SK-N-SH (cell line): ENCODE results near the gene TPRG1. TPM values are rescaled to one million over a fixed set of nuclear protein-coding genes. Genes with fewer than 3 reads are reported as not detected.

Experiments used
- CTCF ChIA-PET: fragments of 300-600, 350-600 bp; formaldehyde crosslinking; extraction: SDS; loops from one replicate; lab custom pipeline; 2021; lab: Yijun Ruan, JAX
- POLR2A ChIA-PET: fragments of 350-600 bp; sonication (Branson Sonifier 250); formaldehyde crosslinking; extraction: SDS; loops from one replicate; lab custom pipeline; 2020; ENCODE audit warnings: antibody characterized with exemption, inconsistent platforms; lab: Yijun Ruan, JAX
- DNase-seq: peaks from one replicate; pipeline ENCODE4 v3.0.0; 2012
- H2AFZ ChIP-seq: fragments of 200-600 bp; sonication (generic); 2 replicates; pipeline ENCODE4 v1.8.1; 2016; ENCODE audit warnings: antibody characterized with exemption, mild to moderate bottlenecking, low read depth
- H3F3A ChIP-seq: fragments of 200-600 bp; sonication (generic); replicated peaks from 2 replicates; pipeline ENCODE3; 2016; ENCODE audit warnings: antibody characterized with exemption, mild to moderate bottlenecking; ENCODE audit not compliant: insufficient read depth
- H3K27ac ChIP-seq, 2 experiments: fragments of 200-500 bp in 1 of 2; fragments of 200-600 bp in 1 of 2; sonication (Bioruptor generic) in 1 of 2; sonication (generic), shearing (Covaris generic) in 1 of 2; 2 replicates each; pipeline versions ENCODE4 v1.5.1 to v1.6.1; 2014 to 2016; ENCODE audit warnings: low read depth in 2 of 2, inconsistent platforms in 1 of 2, low read length in 1 of 2, mild to moderate bottlenecking in 1 of 2, mixed read lengths in 1 of 2
- H3K27me3 ChIP-seq: fragments of 200-600 bp; sonication (generic), shearing (Covaris generic); 2 replicates; pipeline ENCODE4 v1.6.1; 2016; ENCODE audit warnings: mixed run types; ENCODE audit not compliant: insufficient read depth
- H3K36me3 ChIP-seq, 2 experiments: fragments of 200-500 bp in 1 of 2; fragments of 200-600 bp in 1 of 2; sonication (Bioruptor generic) in 1 of 2; sonication (generic) in 1 of 2; replicated peaks in 1 of 2; 2 replicates each; pipeline versions ENCODE3 to v1.5.1; 2014 to 2016; ENCODE audit warnings: low read length in 1 of 2, mild to moderate bottlenecking in 1 of 2; ENCODE audit not compliant: insufficient read depth in 2 of 2, control insufficient read depth in 1 of 2
- H3K4me1 ChIP-seq, 2 experiments: fragments of 200-500 bp in 1 of 2; fragments of 200-600 bp in 1 of 2; sonication (Bioruptor generic) in 1 of 2; sonication (generic), shearing (Covaris generic) in 1 of 2; 2 replicates each; pipeline versions ENCODE4 v1.5.1 to v1.6.1; 2014 to 2016; ENCODE audit warnings: low read depth in 1 of 2, low read length in 1 of 2, mixed run types in 1 of 2; ENCODE audit not compliant: insufficient read depth in 2 of 2, control insufficient read depth in 1 of 2
- H3K4me2 ChIP-seq: fragments of 200-600 bp; sonication (generic), shearing (Covaris generic); 2 replicates; pipeline ENCODE4 v1.6.1; 2017; ENCODE audit warnings: mixed run types
- H3K4me3 ChIP-seq, 2 experiments: fragments of 200-500 bp in 1 of 2; fragments of 200-600 bp in 1 of 2; sonication (Bioruptor generic) in 1 of 2; sonication (generic), shearing (Covaris generic) in 1 of 2; 2 replicates each; pipeline versions ENCODE4 v1.5.1 to v1.8.1; 2014 to 2016; ENCODE audit warnings: low read depth in 2 of 2, inconsistent platforms in 1 of 2, low read length in 1 of 2, mild to moderate bottlenecking in 1 of 2, mixed read lengths in 1 of 2, moderate library complexity in 1 of 2
- H3K79me2 ChIP-seq: fragments of 200-600 bp; sonication (generic); 2 replicates; pipeline ENCODE4 v1.8.1; 2017; ENCODE audit warnings: mild to moderate bottlenecking; ENCODE audit not compliant: insufficient read depth
- H3K9ac ChIP-seq: fragments of 200-600 bp; sonication (generic); 2 replicates; pipeline ENCODE4 v1.6.1; 2017; ENCODE audit warnings: mixed run types
- H3K9me2 ChIP-seq: fragments of 200-600 bp; sonication (generic); 2 replicates; pipeline ENCODE4 v1.6.1; 2017; ENCODE audit warnings: mixed run types
- H3K9me3 ChIP-seq: fragments of 200-600 bp; sonication (generic); 2 replicates; pipeline ENCODE4 v1.6.1; 2017; ENCODE audit warnings: mixed run types, mild to moderate bottlenecking, moderate library complexity
- H4K20me1 ChIP-seq: fragments of 200-600 bp; sonication (generic); 2 replicates; pipeline ENCODE4 v1.6.1; 2017; ENCODE audit warnings: mild to moderate bottlenecking, mixed run types; ENCODE audit not compliant: insufficient read depth
- CHD2 ChIP-seq: fragments of 150-350 bp; IDR thresholded peaks from 2 replicates; pipeline ENCODE4 v1.6.1; 2018; ENCODE audit warnings: low read length; ENCODE audit not compliant: partially characterized antibody
- CTCF ChIP-seq: fragments of 200-600 bp; sonication (generic); IDR thresholded peaks from 2 replicates; pipeline ENCODE4 v1.6.1; 2017; ENCODE audit warnings: antibody characterized with exemption, mild to moderate bottlenecking, moderate library complexity
- FOSL2 ChIP-seq: IDR thresholded peaks from 2 replicates; pipeline ENCODE4 v1.4.0; 2012; ENCODE audit warnings: low read depth, mild to moderate bottlenecking, moderate library complexity, borderline replicate concordance
- GATA2 ChIP-seq: sonication (generic); formaldehyde crosslinking; IDR thresholded peaks from 2 replicates; pipeline ENCODE4 v1.5.0; 2020; ENCODE audit warnings: mild to moderate bottlenecking, missing genetic modification reagents
- JUND ChIP-seq: IDR thresholded peaks from 2 replicates; pipeline ENCODE4 v1.4.0; 2012
- MEF2A ChIP-seq: IDR thresholded peaks from 2 replicates; pipeline ENCODE4 v1.4.0; 2012; ENCODE audit warnings: low read depth, borderline replicate concordance
- NFIC ChIP-seq: IDR thresholded peaks from 2 replicates; pipeline ENCODE4 v1.4.0; 2012; ENCODE audit warnings: borderline replicate concordance
- RCOR1 ChIP-seq: fragments of 150-350 bp; IDR thresholded peaks from 2 replicates; pipeline ENCODE4 v1.6.1; 2017; ENCODE audit warnings: antibody characterized with exemption, low read length
- SMC3 ChIP-seq: IDR thresholded peaks from 2 replicates; pipeline ENCODE4 v1.6.1; 2012; ENCODE audit warnings: low read depth, low read length, improper control_type of control experiment
- TEAD4 ChIP-seq: IDR thresholded peaks from 2 replicates; pipeline ENCODE4 v1.4.0; 2012; ENCODE audit warnings: mild to moderate bottlenecking, borderline replicate concordance; ENCODE audit not compliant: insufficient read depth
- YY1 ChIP-seq: IDR thresholded peaks from 2 replicates; pipeline ENCODE4 v1.4.0; 2012; ENCODE audit warnings: low read depth, mild to moderate bottlenecking
- WGBS: methylation state at CpG from one replicate; pipeline ENCODE4 v1.1.6; 2017; ENCODE audit warnings: low lambda C conversion rate; 5-methylcytosine and 5-hydroxymethylcytosine counted together
- polyA plus RNA-seq, 3 experiments: library from polyadenylated mRNA; depleted of rRNA; stranded (reverse); fragments of >200 nt; gene quantifications; 2 replicates each; pipeline ENCODE4 v1.2.3, GENCODE V29; 2012
- TF ChIP-seq, protein P1 (sequence below): IDR thresholded peaks from 2 replicates; pipeline ENCODE4 v1.4.0; 2012; ENCODE audit warnings: low read depth, borderline replicate concordance
- TF ChIP-seq, protein P2 (sequence below): IDR thresholded peaks from 2 replicates; pipeline ENCODE4; 2012
- TF ChIP-seq, protein P3 (sequence below): IDR thresholded peaks from 2 replicates; pipeline ENCODE4 v1.4.0; 2012; ENCODE audit warnings: low read depth
- TF ChIP-seq, protein P4 (sequence below): IDR thresholded peaks from 2 replicates; pipeline ENCODE4 v1.4.0; 2012; ENCODE audit warnings: low read depth, borderline replicate concordance

TPRG1 gene
- polyA plus RNA-seq, 1 of the 3 experiments (the other 2 are of a cell fraction), result 0.64 TPM

- WGBS, result 9% methylated on average over 3 of the region's 3 CpGs
- CTCF ChIA-PET, result interaction anchor here (0.9 kb wide), 1 partner anchor 1277 kb away, joined by 3 read pairs; no protein-coding TSS in a partner anchor
Observed at GRCh38 chr3:189365609-189366564, 194.1 kb downstream of the TPRG1 start.

More at GRCh38 chr3:189365609-189366564, 194.1 kb downstream of the TPRG1 start:
- H2AFZ ChIP-seq, result no peak overlapping the region
- no peaks in the 10 kb centered on the region for H3K79me2 ChIP-seq
- H3K9ac ChIP-seq, result no peak overlapping the region
- H3K4me2 ChIP-seq, result no peak overlapping the region
- POLR2A ChIA-PET, result no interaction called here
- H3K9me2 ChIP-seq, result no peaks in the 10 kb centered on the region
- no peaks in the 10 kb centered on the region for H3K4me1 ChIP-seq
- TF ChIP-seq JUND (no peak), YY1 (no peak), FOSL2 (no peak), CTCF (no peak), MEF2A (no peak), TEAD4 (no peak), SMC3 (no peak), CHD2 (no peak), NFIC (no peak), GATA2 (CRISPR knock-in tag) (no peak), RCOR1 (no peak)
- TF ChIP-seq, protein P1, sequence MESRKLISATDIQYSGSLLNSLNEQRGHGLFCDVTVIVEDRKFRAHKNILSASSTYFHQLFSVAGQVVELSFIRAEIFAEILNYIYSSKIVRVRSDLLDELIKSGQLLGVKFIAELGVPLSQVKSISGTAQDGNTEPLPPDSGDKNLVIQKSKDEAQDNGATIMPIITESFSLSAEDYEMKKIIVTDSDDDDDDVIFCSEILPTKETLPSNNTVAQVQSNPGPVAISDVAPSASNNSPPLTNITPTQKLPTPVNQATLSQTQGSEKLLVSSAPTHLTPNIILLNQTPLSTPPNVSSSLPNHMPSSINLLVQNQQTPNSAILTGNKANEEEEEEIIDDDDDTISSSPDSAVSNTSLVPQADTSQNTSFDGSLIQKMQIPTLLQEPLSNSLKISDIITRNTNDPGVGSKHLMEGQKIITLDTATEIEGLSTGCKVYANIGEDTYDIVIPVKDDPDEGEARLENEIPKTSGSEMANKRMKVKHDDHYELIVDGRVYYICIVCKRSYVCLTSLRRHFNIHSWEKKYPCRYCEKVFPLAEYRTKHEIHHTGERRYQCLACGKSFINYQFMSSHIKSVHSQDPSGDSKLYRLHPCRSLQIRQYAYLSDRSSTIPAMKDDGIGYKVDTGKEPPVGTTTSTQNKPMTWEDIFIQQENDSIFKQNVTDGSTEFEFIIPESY, result no peak
- TF ChIP-seq, protein P2, sequence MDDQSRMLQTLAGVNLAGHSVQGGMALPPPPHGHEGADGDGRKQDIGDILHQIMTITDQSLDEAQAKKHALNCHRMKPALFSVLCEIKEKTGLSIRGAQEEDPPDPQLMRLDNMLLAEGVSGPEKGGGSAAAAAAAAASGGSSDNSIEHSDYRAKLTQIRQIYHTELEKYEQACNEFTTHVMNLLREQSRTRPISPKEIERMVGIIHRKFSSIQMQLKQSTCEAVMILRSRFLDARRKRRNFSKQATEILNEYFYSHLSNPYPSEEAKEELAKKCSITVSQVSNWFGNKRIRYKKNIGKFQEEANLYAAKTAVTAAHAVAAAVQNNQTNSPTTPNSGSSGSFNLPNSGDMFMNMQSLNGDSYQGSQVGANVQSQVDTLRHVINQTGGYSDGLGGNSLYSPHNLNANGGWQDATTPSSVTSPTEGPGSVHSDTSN, result no peak
- TF ChIP-seq, protein P3, sequence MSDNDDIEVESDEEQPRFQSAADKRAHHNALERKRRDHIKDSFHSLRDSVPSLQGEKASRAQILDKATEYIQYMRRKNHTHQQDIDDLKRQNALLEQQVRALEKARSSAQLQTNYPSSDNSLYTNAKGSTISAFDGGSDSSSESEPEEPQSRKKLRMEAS, result no peak
- TF ChIP-seq, protein P4, sequence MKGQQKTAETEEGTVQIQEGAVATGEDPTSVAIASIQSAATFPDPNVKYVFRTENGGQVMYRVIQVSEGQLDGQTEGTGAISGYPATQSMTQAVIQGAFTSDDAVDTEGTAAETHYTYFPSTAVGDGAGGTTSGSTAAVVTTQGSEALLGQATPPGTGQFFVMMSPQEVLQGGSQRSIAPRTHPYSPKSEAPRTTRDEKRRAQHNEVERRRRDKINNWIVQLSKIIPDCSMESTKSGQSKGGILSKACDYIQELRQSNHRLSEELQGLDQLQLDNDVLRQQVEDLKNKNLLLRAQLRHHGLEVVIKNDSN, result no peak
- H3K4me3 ChIP-seq, result no peak overlapping the region
- no peaks in the 10 kb centered on the region for H3F3A ChIP-seq
- H3K27ac ChIP-seq, result no peak overlapping the region
- no peaks in the 10 kb centered on the region for H4K20me1 ChIP-seq
- no peaks in the 10 kb centered on the region for H3K27me3 ChIP-seq
- no peaks in the 10 kb centered on the region for H3K9me3 ChIP-seq
- no peaks in the 10 kb centered on the region for H3K36me3 ChIP-seq
- no peak for DNase-seq
